HepG2 (cell line): ENCODE results near the gene ZFAND2B. TPM values are rescaled to one million over a fixed set of nuclear protein-coding genes. Genes with fewer than 3 reads are reported as not detected.

Experiments
- BCL6 ChIP-seq: IDR thresholded peaks from 2 replicates; pipeline ENCODE4 v1.6.1; 2016; ENCODE audit warnings: missing genetic modification reagents, missing compliant biosample characterization
- ELF3 ChIP-seq: IDR thresholded peaks from 2 replicates; pipeline ENCODE4 v1.6.1; 2016; ENCODE audit warnings: missing genetic modification reagents, missing compliant biosample characterization
- HBP1 ChIP-seq: IDR thresholded peaks from 2 replicates; pipeline ENCODE4 v1.6.1; 2016; ENCODE audit warnings: low read depth, control low read depth
- MTERF4 ChIP-seq: sonication (generic); formaldehyde crosslinking; IDR thresholded peaks from 2 replicates; pipeline ENCODE4 v1.8.0; 2023; ENCODE audit warnings: mild to moderate bottlenecking, missing genetic modification reagents
- PHF5A ChIP-seq: IDR thresholded peaks from one replicate; pipeline ENCODE4 v1.6.1; 2018; ENCODE audit warnings: low read depth, missing genetic modification reagents; ENCODE audit not compliant: unreplicated experiment
- THYN1 ChIP-seq: sonication (generic); formaldehyde crosslinking; IDR thresholded peaks from 2 replicates; pipeline ENCODE4 v1.8.1; 2023; ENCODE audit warnings: low read depth, mild to moderate bottlenecking, moderate library complexity, missing genetic modification reagents, borderline replicate concordance
- ZFP91 ChIP-seq: sonication (generic); formaldehyde crosslinking; IDR thresholded peaks from 2 replicates; pipeline ENCODE4 v1.9.0; 2022; ENCODE audit warnings: missing genetic modification reagents, mild to moderate bottlenecking, borderline replicate concordance
- ZNF326 ChIP-seq: sonication (generic); formaldehyde crosslinking; IDR thresholded peaks from 2 replicates; pipeline ENCODE4 v1.4.0; 2020; ENCODE audit warnings: missing genetic modification reagents, borderline replicate concordance
- ZNF407 ChIP-seq: sonication (generic); formaldehyde crosslinking; IDR thresholded peaks from one replicate; pipeline ENCODE4 v1.5.1; 2020; ENCODE audit warnings: mild to moderate bottlenecking, missing genetic modification reagents; ENCODE audit errors: not compliant biosample characterization
- ZNF446 ChIP-seq: sonication (generic); formaldehyde crosslinking; IDR thresholded peaks from 2 replicates; pipeline ENCODE4 v1.5.0; 2020; ENCODE audit warnings: mild to moderate bottlenecking, missing genetic modification reagents
- ZNF674 ChIP-seq: sonication (generic); formaldehyde crosslinking; IDR thresholded peaks from 2 replicates; pipeline ENCODE4 v1.5.0; 2020; ENCODE audit warnings: low read depth, mild to moderate bottlenecking, missing genetic modification reagents
- ZNF713 ChIP-seq: sonication (generic); formaldehyde crosslinking; IDR thresholded peaks from 2 replicates; pipeline ENCODE4 v1.4.0; 2020; ENCODE audit warnings: mild to moderate bottlenecking, missing genetic modification reagents
- polyA plus RNA-seq, 8 experiments: library from polyadenylated mRNA; depleted of rRNA in 3 of 8; stranded (reverse) in 7 of 8; unstranded in 1 of 8; fragments of >200 nt; fragmentation: Illumina TruSeq in 4 of 8; extraction: Trizol in 4 of 8; gene quantifications; 2 replicates each; pipeline versions ENCODE4 v1.2.1 to v1.2.3, GENCODE V29; 2011 to 2016; ENCODE audit warnings: low read depth in 4 of 8, missing spikeins in 1 of 8, mixed read lengths in 1 of 8; ENCODE audit not compliant: insufficient read depth in 1 of 8
- total RNA-seq, 5 experiments: library from RNA; depleted of rRNA; stranded (reverse); fragments of >200 nt; fragmentation: Illumina TruSeq; extraction: Trizol; gene quantifications; 2 replicates each; pipeline ENCODE4 v1.2.3, GENCODE V29; 2016; ENCODE audit warnings: low read depth in 1 of 5
- TF ChIP-seq, protein P1 (sequence below): sonication (generic); formaldehyde crosslinking; IDR thresholded peaks from 2 replicates; pipeline ENCODE4 v1.8.0; 2022; ENCODE audit warnings: missing genetic modification reagents, low read depth, mild to moderate bottlenecking, borderline replicate concordance

ZFAND2B gene
- total and polyA plus RNA-seq, 2 of the 13 experiments (the other 11 are each of a cell fraction or from before 2014, with no cell fraction given) = 53.3 to 115 TPM

DNA sequence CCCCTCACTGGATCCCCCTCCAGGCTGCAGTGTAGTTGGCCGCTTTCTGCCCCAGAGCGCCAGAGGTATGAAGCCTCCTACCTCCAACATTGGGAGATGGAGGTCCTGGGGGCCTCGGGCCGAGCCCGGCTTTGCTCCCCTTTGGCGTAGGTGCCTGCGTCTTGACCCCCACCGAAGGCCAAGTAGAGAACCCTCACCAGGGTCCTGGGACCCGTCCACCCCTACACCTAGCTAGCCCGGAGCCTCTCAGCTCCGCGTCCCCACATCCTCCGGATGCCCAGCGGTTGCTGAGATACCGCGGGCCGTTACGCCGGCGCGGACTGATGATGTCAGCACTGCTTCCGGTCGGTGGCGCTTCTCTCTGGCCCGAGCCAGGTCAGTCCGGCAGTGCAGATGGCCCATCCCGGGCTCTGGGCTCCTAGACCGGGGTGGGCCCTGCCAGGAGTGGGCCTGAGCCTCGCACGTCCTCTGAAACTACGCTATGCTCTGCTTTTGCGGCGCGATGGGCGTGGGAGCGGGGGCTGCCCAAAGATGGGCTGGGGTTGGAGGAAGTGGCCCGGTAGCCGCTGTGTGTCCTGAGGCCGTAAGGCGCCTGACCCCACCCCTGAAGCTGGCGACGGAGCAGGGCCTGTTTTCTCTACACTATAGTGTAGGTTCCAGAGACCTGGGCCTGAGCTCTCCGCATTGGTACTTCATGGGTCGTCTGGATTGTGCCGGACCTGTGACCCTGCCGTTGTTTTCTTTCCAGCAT is 38.7 kb downstream of the ZFAND2B start, which contains the start of the genes GLB1L and STK16 (continued):
- TF ChIP-seq BCL6 (peak; percentile 60), ZFP91 (CRISPR knock-in tag) (peak; percentile 95; the same call in 1 of the 2 replicates), ELF3 (CRISPR knock-in tag) (peak; percentile 75), ZNF446 (peak; percentile 37; the same call in 1 of the 2 replicates), ZNF674 (CRISPR knock-in tag) (no peak), ZNF407 (CRISPR knock-in tag) (peak; percentile 92), ZNF326 (CRISPR knock-in tag) (no peak), HBP1 (peak; percentile 88; the same call in 1 of the 2 replicates), PHF5A (CRISPR knock-in tag) (peak; percentile 86), THYN1 (CRISPR knock-in tag) (no peak), MTERF4 (peak; percentile 84), ZNF713 (peak; percentile 83; the same call in 1 of the 2 replicates)
- TF ChIP-seq, protein P1, sequence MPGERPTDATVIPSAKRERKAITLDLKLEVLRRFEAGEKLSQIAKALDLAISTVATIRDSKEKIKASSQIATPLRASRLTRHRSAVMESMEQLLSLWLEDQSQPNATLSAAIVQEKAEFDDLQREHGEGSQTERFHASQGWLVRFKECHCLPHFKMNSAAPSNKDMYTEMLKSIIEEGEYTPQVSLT = no peak
